Panc1 (cell line): ENCODE data around the gene VMO1. TPM values are rescaled to one million over a fixed set of nuclear protein-coding genes. Genes with fewer than 3 reads are reported as not detected.

Source experiments
- ATAC-seq: fragments of 200-7000 bp; cut with Tn5 transposase; 2 replicates; pipeline ENCODE4 v1.9.1; 2020; ENCODE audit warnings: mild to moderate bottlenecking, moderate library complexity
- BruUV-seq: library from RNA; stranded (reverse); fragments of 400-500 nt; replicated peaks from 2 replicates; lab custom pipeline; 2021; lab: Mats Ljungman, UMichigan
- CTCF ChIA-PET: fragments of 300-600 bp; sonication (Branson Sonifier 250); formaldehyde crosslinking; loops from one replicate; lab custom pipeline; 2022; ENCODE audit warnings: antibody characterized with exemption; lab: Charles Lee
- POLR2A ChIA-PET: fragments of 300-600 bp; sonication (Branson Sonifier 250); formaldehyde crosslinking; loops from one replicate; lab custom pipeline; 2022; ENCODE audit warnings: antibody characterized with exemption; lab: Charles Lee
- DNase-seq: peaks from one replicate; pipeline ENCODE4 v3.0.0-alpha.2; 2010; ENCODE audit warnings: low read depth, low spot score
- H3K27ac ChIP-seq: 2 replicates; pipeline ENCODE4 v1.5.1; 2011; ENCODE audit warnings: mild to moderate bottlenecking, low read length, inconsistent platforms
- H3K27me3 ChIP-seq: fragments of 200-500 bp; sonication (Bioruptor generic); 2 replicates; pipeline ENCODE4 v1.6.0; 2014; ENCODE audit warnings: low read length, inconsistent platforms; ENCODE audit not compliant: control insufficient read depth, insufficient read depth
- H3K36me3 ChIP-seq: fragments of 200-500 bp; sonication (Bioruptor generic); 2 replicates; pipeline ENCODE4 v1.5.1; 2014; ENCODE audit warnings: inconsistent platforms, mild to moderate bottlenecking, low read length, moderate library complexity; ENCODE audit not compliant: control insufficient read depth, insufficient read depth
- H3K4me1 ChIP-seq: 2 replicates; pipeline ENCODE4 v1.5.1; 2011; ENCODE audit warnings: inconsistent platforms, mild to moderate bottlenecking, low read length, moderate library complexity; ENCODE audit not compliant: control insufficient read depth, insufficient read depth
- H3K4me3 ChIP-seq, 2 experiments: 2 replicates each; pipeline ENCODE4 v1.5.1; 2011 to 2012; ENCODE audit warnings: low read depth in 2 of 2, low read length in 2 of 2, mild to moderate bottlenecking in 2 of 2, inconsistent platforms in 1 of 2, moderate library complexity in 1 of 2
- H3K9me3 ChIP-seq: fragments of 200-500 bp; sonication (Bioruptor generic); 2 replicates; pipeline ENCODE4 v1.5.1; 2014; ENCODE audit warnings: low read depth, mild to moderate bottlenecking, inconsistent platforms, low read length, moderate library complexity; ENCODE audit not compliant: control insufficient read depth, insufficient read depth
- CTCF ChIP-seq: fragments of 450-650 bp; IDR thresholded peaks from 2 replicates; pipeline ENCODE4 v1.5.1; 2017; ENCODE audit warnings: mild to moderate bottlenecking
- POLR2AphosphoS5 ChIP-seq: IDR thresholded peaks from 2 replicates; pipeline ENCODE4 v1.6.1; 2012; ENCODE audit warnings: mild to moderate bottlenecking, low read depth, low read length, moderate library complexity
- REST ChIP-seq, 2 experiments: IDR thresholded peaks; 2 replicates each; pipeline ENCODE4 v1.6.1; 2011 to 2012; ENCODE audit warnings: low read depth in 2 of 2, control low read depth in 1 of 2, low read length in 1 of 2, mild to moderate bottlenecking in 1 of 2, moderate library complexity in 1 of 2; ENCODE audit not compliant: insufficient read depth in 1 of 2
- SIN3A ChIP-seq: IDR thresholded peaks from 2 replicates; pipeline ENCODE4 v1.6.1; 2012; ENCODE audit warnings: low read depth, mild to moderate bottlenecking, low read length, moderate library complexity, borderline replicate concordance; ENCODE audit not compliant: insufficient read depth
- TCF7L2 ChIP-seq: IDR thresholded peaks from 2 replicates; pipeline ENCODE4 v1.6.1; 2011; ENCODE audit warnings: mild to moderate bottlenecking, low read depth, low read length, inconsistent platforms
- in situ Hi-C: cut with HindIII; loops from 2 replicates; pipeline ENCODE4 v1.10.0; 2016; ENCODE audit warnings: low sequenced_read_pairs, low pct_unique_long_range_greater_than_20kb
- intact Hi-C: fragments of 100-400 bp; cut with micrococcal nuclease; formaldehyde crosslinking; loops from one replicate; pipeline ENCODE4 v1.10.0; 2022; ENCODE audit not compliant: unreplicated experiment
- total RNA-seq: library from RNA; stranded (reverse); gene quantifications from one replicate; pipeline ENCODE4 v1.2.1, GENCODE V29; 2021; ENCODE audit not compliant: unreplicated experiment

The VMO1 gene
- total RNA-seq, 1 experiment from 2014 or later: 0.49 TPM

- CTCF ChIA-PET: no interaction called here
- TF ChIP-seq CTCF (no peak), TCF7L2 (no peak), SIN3A (no peak), POLR2AphosphoS5 (no peak), REST (IDR thresholded peaks at IDR 0.05; ENCODE audit: insufficient read depth in 1 of 2, low read depth in 2 of 2, low read length in 1 of 2) (no peak)
- intact Hi-C loops (no loop called here), in situ Hi-C loops (no loop called here)
- Histone ChIP-seq H3K27ac (no peak overlapping the region), H3K4me1 (no peaks in the 10 kb centered on the region), H3K36me3 (no peaks in the 10 kb centered on the region), H3K27me3 (no peaks in the 10 kb centered on the region), H3K9me3 (no peaks in the 10 kb centered on the region), H3K4me3 (no peak overlapping the region)
- POLR2A ChIA-PET: no interaction called here
- BruUV-seq: no TSS peak
- DNase-seq (no peak), ATAC-seq (no peak)
Measured at GRCh38 chr17:4812690-4813089, 26.5 kb upstream of the VMO1 start.

GRCh38 chr17:4811471-4811870, 25.3 kb upstream of the VMO1 start:
- intact Hi-C loops (no loop called here), in situ Hi-C loops (no loop called here)
- H3K27me3 ChIP-seq: no peaks in the 10 kb centered on the region
- BruUV-seq: no TSS peak
- ChIA-PET CTCF (no interaction called here), POLR2A (interaction anchor here (0.6 kb wide), 1 partner anchor 16 kb away, joined by 3 read pairs; the partner anchor contains the start of gene PSMB6)
- TF ChIP-seq POLR2AphosphoS5: no peak
- no peak for TF ChIP-seq CTCF
- no peak for TF ChIP-seq TCF7L2
- TF ChIP-seq REST (IDR thresholded peaks at IDR 0.05; ENCODE audit: insufficient read depth in 1 of 2, low read depth in 2 of 2, low read length in 1 of 2): no peak
- TF ChIP-seq SIN3A: no peak
- ATAC-seq (no peak), DNase-seq (no peak)
- H3K4me3 ChIP-seq: no peak overlapping the region
- no peaks in the 10 kb centered on the region for H3K9me3 ChIP-seq
- H3K4me1 ChIP-seq: no peaks in the 10 kb centered on the region
- H3K36me3 ChIP-seq: no peaks in the 10 kb centered on the region
- no peak overlapping the region for H3K27ac ChIP-seq
